WTC11 (cell line): ENCODE measurements around the gene DCP1A. TPM values are rescaled to one million over a fixed set of nuclear protein-coding genes. Genes with fewer than 3 reads are reported as not detected.

Experiments
- ATAC-seq: fragments of 200-7000 bp; cut with Tn5 transposase; 2 replicates; pipeline ENCODE4 v1.10.0; 2021; ENCODE audit warnings: mild to moderate bottlenecking, moderate library complexity
- CTCF ChIA-PET: fragments of 300-600 bp; sonication (Branson Sonifier 250); formaldehyde crosslinking; loops from one replicate; lab custom pipeline; 2021; ENCODE audit warnings: antibody characterized with exemption; lab: Charles Lee
- POLR2A ChIA-PET: fragments of 350-600 bp; sonication (Branson Sonifier 250); formaldehyde crosslinking; loops from one replicate; lab custom pipeline; 2021; ENCODE audit warnings: antibody characterized with exemption; lab: Charles Lee
- DNase-seq: peaks from one replicate; pipeline ENCODE4 v3.0.0; 2021; ENCODE audit warnings: low spot score
- H3K27ac Mint-ChIP-seq: 2 replicates; pipeline ENCODE4 v1.8.0; 2021; ENCODE audit warnings: mixed read lengths
- H3K27me3 Mint-ChIP-seq: 2 replicates; pipeline ENCODE4 v1.8.0; 2021; ENCODE audit warnings: low read depth, mild to moderate bottlenecking, moderate library complexity, mixed read lengths
- H3K36me3 Mint-ChIP-seq: 2 replicates; pipeline ENCODE4 v1.8.0; 2021; ENCODE audit warnings: mixed read lengths
- H3K4me1 Mint-ChIP-seq: 2 replicates; pipeline ENCODE4 v1.8.0; 2022; ENCODE audit warnings: mixed read lengths
- H3K4me3 Mint-ChIP-seq: 2 replicates; pipeline ENCODE4 v1.8.0; 2021; ENCODE audit warnings: mild to moderate bottlenecking, moderate library complexity, mixed read lengths
- H3K9me3 Mint-ChIP-seq: 2 replicates; pipeline ENCODE4 v1.8.0; 2021; ENCODE audit warnings: mixed read lengths
- RELA ChIP-seq: sonication (generic); formaldehyde crosslinking; IDR thresholded peaks from 2 replicates; pipeline ENCODE4 v1.8.1; 2022; ENCODE audit warnings: missing genetic modification reagents, mild to moderate bottlenecking, borderline replicate concordance
- ZMAT4 ChIP-seq: fragments of 250-450 bp; sonication (Bioruptor Pico); IDR thresholded peaks from 2 replicates; pipeline ENCODE4 v1.9.0; 2021; ENCODE audit warnings: mild to moderate bottlenecking
- total RNA-seq: library from RNA; stranded (reverse); gene quantifications from 3 replicates; pipeline ENCODE4 v1.2.3, GENCODE V29; 2021

Gene DCP1A
- total RNA-seq, 1 experiment from 2014 or later = 19.1 TPM

GRCh38 chr3:53234130-53234840 is 113.1 kb downstream of the DCP1A start:
- no peak for TF ChIP-seq RELA
- peak; percentile 19; the same call in 1 of the 2 replicates for TF ChIP-seq ZMAT4
- Mint-ChIP-seq H3K27me3 (no peaks in the 10 kb centered on the region), H3K4me3 (no peak overlapping the region), H3K4me1 (peaks cover 6% of the 10 kb centered on the region), H3K36me3 (peaks cover 85% of the 10 kb centered on the region), H3K27ac (peak overlapping the region; percentile 79), H3K9me3 (no peaks in the 10 kb centered on the region)
- DNase-seq = no peak
- CTCF ChIA-PET = interaction anchor here (0.6 to 1.8 kb wide), 6 partner anchors 12 to 124 kb away, joined by 3 to 7 read pairs (median 3); no protein-coding TSS in a partner anchor
- ATAC-seq = no peak
- POLR2A ChIA-PET = no interaction called here

Other genes with a start within 250 kb of the DCP1A start
- 26.3 to 28.0 TPM (median 27.1 TPM) in 3 replicates for gene RFT1, start 217.1 kb downstream of the DCP1A start, total RNA-seq
- gene PRKCD, start 186.3 kb downstream of the DCP1A start, total RNA-seq = 16.7 to 19.2 TPM (median 18.0 TPM) in 3 replicates
- gene TKT, start 91.5 kb downstream of the DCP1A start, total RNA-seq = 1,040 to 1,222 TPM (median 1,204 TPM) in 3 replicates
- gene CACNA1D, start 147.1 kb upstream of the DCP1A start, total RNA-seq = 1.8 to 3.6 TPM (median 2.3 TPM) in 3 replicates